ENCODE measurements around the gene TCFL5. TPM values are rescaled to one million over a fixed set of nuclear protein-coding genes. Genes with fewer than 3 reads are reported as not detected.

Gene TCFL5
- total and polyA plus RNA-seq, 7 experiments from 2014 or later: 0.91 to 10.8 (median 7.0) TPM

DNA sequence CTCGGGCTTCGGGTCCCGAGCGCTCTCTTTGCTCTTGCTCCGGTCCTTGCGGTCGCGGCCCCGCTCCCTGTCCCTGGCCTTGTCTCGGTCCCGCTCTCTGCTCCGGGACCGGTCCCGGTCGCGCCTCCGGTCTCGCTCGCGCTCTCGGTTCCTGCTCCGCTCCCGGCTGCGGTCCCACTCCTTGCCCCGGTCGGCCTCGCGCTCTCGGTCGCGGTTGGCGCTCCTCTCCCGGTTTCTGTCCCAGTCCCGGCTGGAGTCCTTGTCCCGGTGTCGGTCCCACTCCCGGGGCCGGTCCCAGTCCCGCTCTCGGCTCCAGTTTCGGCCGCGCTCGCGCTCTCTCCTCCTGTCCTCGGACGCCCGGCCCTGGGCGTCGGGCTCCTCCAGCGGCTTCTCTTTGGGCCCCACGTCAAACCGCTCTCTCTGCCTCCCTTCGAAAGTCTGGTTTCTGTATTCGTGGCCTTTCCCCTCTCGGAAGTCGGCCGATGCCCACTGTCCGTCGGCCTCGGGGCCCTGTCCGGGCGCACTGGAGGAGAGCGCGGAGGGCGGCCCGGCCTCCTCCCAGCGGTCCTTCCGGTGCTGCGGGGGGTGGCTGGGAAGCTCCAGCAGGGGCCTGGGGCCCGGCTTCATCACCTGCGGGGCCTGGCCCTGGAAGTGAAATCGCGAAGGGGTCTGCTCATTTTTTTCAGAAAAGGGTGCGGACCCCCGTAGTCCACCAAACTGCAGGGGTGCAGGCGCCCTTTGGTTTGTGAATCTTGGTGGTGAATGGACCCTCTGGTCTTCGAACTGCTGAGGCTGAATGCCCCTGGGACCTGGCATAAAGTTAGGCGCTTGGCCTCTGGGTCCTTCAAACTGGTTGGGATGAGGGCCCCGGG, 17.9 kb upstream of the TCFL5 start:
- Mint-ChIP-seq H3K36me3 (peaks cover 4 to 12% (median 6%) of the 10 kb centered on the region in 5 donors), H3K27ac (peak overlapping the region in 1 of 9 donors; percentile 58), H3K4me3 (no peak overlapping the region), H3K9me3 (peaks cover 0 to 4% (median 0%) of the 10 kb centered on the region in 11 donors), H3K4me1 (peaks cover 2 to 21% (median 12%) of the 10 kb centered on the region in 7 donors), H3K27me3 (peaks cover 0 to 4% (median 0%) of the 10 kb centered on the region in 5 donors)
- ChIA-PET CTCF (interaction anchor here (0.7 kb wide), 1 partner anchor 28 kb away, joined by 3 read pairs; no protein-coding TSS in a partner anchor), POLR2A (no interaction called here)
- Histone ChIP-seq H3K27ac (ENCODE audit: low read depth, low read length) (no peak overlapping the region), H3K27me3 (ENCODE audit: control insufficient read depth in 2 of 2, insufficient read depth in 2 of 2, low read length in 2 of 2) (no peaks in the 10 kb centered on the region), H3K36me3 (ENCODE audit: control insufficient read depth in 2 of 3, insufficient read depth in 3 of 3, low read length in 3 of 3) (peaks cover 0 to 32% (median 0%) of the 10 kb centered on the region in 3 experiments), H3K4me1 (ENCODE audit: control insufficient read depth in 2 of 2, insufficient read depth in 2 of 2, low read length in 2 of 2) (peaks cover 0 to 4% of the 10 kb centered on the region in 2 donors), H3K9me3 (ENCODE audit: control insufficient read depth in 2 of 3, low read length in 3 of 3) (no peaks in the 10 kb centered on the region), H3K4me3 (ENCODE audit: low read length) (no peak overlapping the region)
- DNase-seq (no peak), ATAC-seq (no peak)
- intact Hi-C loops (cut with micrococcal nuclease): no loop called here

DNA sequence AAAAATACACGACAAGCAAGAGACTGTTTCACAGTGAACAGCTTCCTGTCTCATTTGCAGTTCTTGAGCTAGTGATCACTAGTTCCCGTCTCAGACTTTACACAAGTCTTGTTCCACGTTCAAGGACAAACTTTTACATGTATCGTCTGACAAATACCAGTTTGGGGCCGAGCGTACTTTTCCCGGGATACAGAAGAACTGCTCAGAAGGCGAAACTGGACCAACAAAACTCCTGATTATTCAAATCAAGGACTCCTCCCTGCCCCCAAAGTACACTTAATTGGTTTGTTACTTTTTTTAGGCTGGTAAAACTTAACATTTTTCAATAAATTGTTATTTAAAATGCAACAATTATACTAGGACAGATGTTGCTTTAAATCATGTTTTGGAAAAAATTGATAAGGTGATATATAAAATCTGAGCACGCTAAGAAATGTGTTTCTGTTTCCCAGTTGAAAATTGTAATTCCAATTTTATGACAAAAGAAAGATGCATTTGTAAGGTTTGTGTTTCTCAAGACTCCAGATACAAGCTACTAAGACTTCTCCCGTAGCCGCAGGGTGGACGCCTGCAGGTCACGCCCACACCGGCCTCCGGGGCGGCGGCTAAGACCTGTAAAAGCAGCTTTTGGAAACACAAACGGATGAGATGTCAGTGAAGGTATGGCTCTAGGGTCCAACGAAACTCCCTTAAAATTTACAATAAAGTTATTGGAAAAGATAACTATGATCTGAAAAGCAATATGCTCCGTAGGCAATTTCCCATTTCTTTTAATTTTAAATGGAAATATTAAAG, 16.8 kb upstream of the TCFL5 start:
- Mint-ChIP-seq H3K9me3 (peaks cover 0 to 6% (median 0%) of the 10 kb centered on the region in 11 donors), H3K4me3 (no peak overlapping the region), H3K4me1 (peaks cover 4 to 32% (median 23%) of the 10 kb centered on the region in 7 donors), H3K36me3 (peaks cover 4 to 12% (median 6%) of the 10 kb centered on the region in 5 donors), H3K27ac (peak overlapping the region in 4 of 9 donors; percentile 31 to 45 (median 37)), H3K27me3 (peaks cover 0 to 4% (median 0%) of the 10 kb centered on the region in 5 donors)
- Histone ChIP-seq H3K4me1 (ENCODE audit: control insufficient read depth in 2 of 2, insufficient read depth in 2 of 2, low read length in 2 of 2) (peaks cover 0 to 6% of the 10 kb centered on the region in 2 donors), H3K4me3 (ENCODE audit: low read length) (no peak overlapping the region), H3K36me3 (ENCODE audit: control insufficient read depth in 2 of 3, insufficient read depth in 3 of 3, low read length in 3 of 3) (peaks cover 0 to 32% (median 0%) of the 10 kb centered on the region in 3 experiments), H3K27me3 (ENCODE audit: control insufficient read depth in 2 of 2, insufficient read depth in 2 of 2, low read length in 2 of 2) (no peaks in the 10 kb centered on the region), H3K9me3 (ENCODE audit: control insufficient read depth in 2 of 3, low read length in 3 of 3) (no peaks in the 10 kb centered on the region), H3K27ac (ENCODE audit: low read depth, low read length) (no peak overlapping the region)
- no peak for ATAC-seq
- intact Hi-C loops (cut with micrococcal nuclease): no loop called here
- ChIA-PET POLR2A (no interaction called here), CTCF (interaction anchor here (0.7 kb wide), 1 partner anchor 29 kb away, joined by 3 read pairs; no protein-coding TSS in a partner anchor)
- DNase-seq: no peak

DNA sequence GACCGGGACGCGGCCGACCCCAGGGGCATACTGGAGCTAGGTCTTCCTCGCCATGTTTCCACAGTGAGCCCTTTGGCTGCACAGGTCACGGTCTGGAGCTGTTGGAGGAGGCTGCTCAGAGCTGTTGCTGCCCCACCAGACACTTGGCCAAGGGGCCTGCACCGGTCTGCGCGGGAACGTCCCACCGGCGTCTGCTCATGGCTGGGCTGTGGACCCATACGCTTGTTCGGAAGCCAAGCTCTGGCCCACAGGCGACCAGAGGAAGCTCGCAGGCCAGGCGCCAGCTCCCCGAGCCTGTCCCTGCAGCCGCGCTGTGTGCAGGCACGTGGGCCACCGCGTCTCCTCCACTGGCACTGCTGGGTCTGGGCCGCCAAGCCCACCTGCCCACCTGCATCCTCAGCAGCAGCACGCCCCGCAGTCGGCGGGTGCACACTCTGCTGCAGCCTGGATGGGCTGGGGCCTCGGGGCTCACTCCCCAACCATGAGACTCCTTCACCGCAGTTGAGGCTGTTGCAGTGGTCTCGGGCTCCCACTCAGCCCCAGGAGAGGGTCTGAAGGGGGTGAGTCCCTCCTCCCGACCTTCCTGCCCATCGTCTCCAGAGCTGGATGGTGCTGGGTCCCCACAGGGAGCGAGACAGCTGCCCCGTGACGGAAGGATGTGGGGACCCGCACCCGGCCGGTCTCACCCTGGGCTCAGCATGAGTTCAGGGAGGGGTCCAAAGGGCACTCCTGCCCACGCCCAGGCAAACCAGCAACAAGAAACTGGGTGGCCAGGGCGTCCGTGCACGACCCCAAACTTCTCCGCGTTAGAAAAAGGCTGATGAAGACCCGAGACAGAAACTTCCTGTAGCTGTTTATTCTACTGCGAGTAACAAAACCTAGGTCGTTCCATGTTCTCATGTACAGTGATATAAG, 15.5 kb upstream of the TCFL5 start:
- H3K4me3 ChIP-seq (ENCODE audit: low read length): no peak overlapping the region
- peak overlapping the region in 5 of 9 donors; percentile 17 to 68 (median 31) for H3K27ac Mint-ChIP-seq
- intact Hi-C loops (cut with micrococcal nuclease): no loop called here
- peaks cover 0 to 6% of the 10 kb centered on the region in 2 donors for H3K4me1 ChIP-seq (ENCODE audit: control insufficient read depth in 2 of 2, insufficient read depth in 2 of 2, low read length in 2 of 2)
- no peak overlapping the region for H3K27ac ChIP-seq (ENCODE audit: low read depth, low read length)
- H3K9me3 Mint-ChIP-seq: peaks cover 0 to 7% (median 0%) of the 10 kb centered on the region in 11 donors
- H3K9me3 ChIP-seq (ENCODE audit: control insufficient read depth in 2 of 3, low read length in 3 of 3): no peaks in the 10 kb centered on the region
- H3K36me3 Mint-ChIP-seq: peaks cover 4 to 12% (median 6%) of the 10 kb centered on the region in 5 donors
- H3K27me3 ChIP-seq (ENCODE audit: control insufficient read depth in 2 of 2, insufficient read depth in 2 of 2, low read length in 2 of 2): no peaks in the 10 kb centered on the region
- ChIA-PET CTCF (interaction anchor here (1.0 to 1.4 kb wide), 2 partner anchors 10 to 23 kb away, joined by 3 to 4 read pairs; no protein-coding TSS in a partner anchor), POLR2A (interaction anchor here (0.9 kb wide), 1 partner anchor 14 kb away, joined by 4 read pairs; no protein-coding TSS in a partner anchor)
- ATAC-seq (no peak), DNase-seq (no peak)
- H3K36me3 ChIP-seq (ENCODE audit: control insufficient read depth in 2 of 3, insufficient read depth in 3 of 3, low read length in 3 of 3): peaks cover 0 to 29% (median 0%) of the 10 kb centered on the region in 3 experiments
- peak overlapping the region in 5 of 10 donors; percentile 16 to 54 (median 36) for H3K4me3 Mint-ChIP-seq
- peaks cover 0 to 4% (median 0%) of the 10 kb centered on the region in 5 donors for H3K27me3 Mint-ChIP-seq
- peaks cover 7 to 39% (median 25%) of the 10 kb centered on the region in 7 donors for H3K4me1 Mint-ChIP-seq

DNA sequence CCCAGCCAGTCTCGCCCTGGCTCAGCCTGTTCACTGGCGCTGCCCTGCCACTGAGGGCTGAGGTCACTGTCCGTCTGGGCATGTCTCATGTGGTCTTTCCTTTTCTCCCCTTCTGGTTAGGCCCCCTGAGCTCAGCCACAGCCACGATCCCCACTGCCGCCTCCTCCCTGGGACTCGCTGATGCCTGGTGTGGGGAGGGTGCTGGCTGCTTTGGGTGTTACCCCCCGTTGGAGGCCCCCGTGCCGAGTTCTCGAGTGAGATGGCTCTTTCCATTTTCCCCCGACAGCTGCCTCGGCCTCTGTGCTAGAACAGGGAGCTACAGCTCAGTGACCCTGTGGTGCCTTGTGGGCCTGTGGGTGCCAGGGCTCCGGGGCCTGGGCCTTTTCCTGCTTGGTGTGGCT, 14.9 kb upstream of the TCFL5 start:
- Histone ChIP-seq H3K27me3 (ENCODE audit: control insufficient read depth in 2 of 2, insufficient read depth in 2 of 2, low read length in 2 of 2) (no peaks in the 10 kb centered on the region), H3K4me1 (ENCODE audit: control insufficient read depth in 2 of 2, insufficient read depth in 2 of 2, low read length in 2 of 2) (peaks cover 0 to 6% of the 10 kb centered on the region in 2 donors), H3K4me3 (ENCODE audit: low read length) (no peak overlapping the region), H3K9me3 (ENCODE audit: control insufficient read depth in 2 of 3, low read length in 3 of 3) (no peaks in the 10 kb centered on the region), H3K27ac (ENCODE audit: low read depth, low read length) (no peak overlapping the region), H3K36me3 (ENCODE audit: control insufficient read depth in 2 of 3, insufficient read depth in 3 of 3, low read length in 3 of 3) (peaks cover 0 to 22% (median 0%) of the 10 kb centered on the region in 3 experiments)
- Mint-ChIP-seq H3K36me3 (peaks cover 2 to 7% (median 4%) of the 10 kb centered on the region in 5 donors), H3K4me3 (peak overlapping the region in 3 of 10 donors; percentile 17 to 55 (median 40)), H3K4me1 (peaks cover 7 to 39% (median 25%) of the 10 kb centered on the region in 7 donors), H3K27ac (peak overlapping the region in 3 of 9 donors; percentile 39 to 68 (median 51)), H3K9me3 (peaks cover 0 to 7% (median 0%) of the 10 kb centered on the region in 11 donors), H3K27me3 (peaks cover 0 to 4% (median 0%) of the 10 kb centered on the region in 5 donors)
- POLR2A ChIA-PET: no interaction called here
- ATAC-seq: no peak
- no peak for DNase-seq
- intact Hi-C loops (cut with micrococcal nuclease): no loop called here
- CTCF ChIA-PET: interaction anchor here (1.0 to 1.4 kb wide), 2 partner anchors 11 to 24 kb away, joined by 3 to 4 read pairs; no protein-coding TSS in a partner anchor

DNA sequence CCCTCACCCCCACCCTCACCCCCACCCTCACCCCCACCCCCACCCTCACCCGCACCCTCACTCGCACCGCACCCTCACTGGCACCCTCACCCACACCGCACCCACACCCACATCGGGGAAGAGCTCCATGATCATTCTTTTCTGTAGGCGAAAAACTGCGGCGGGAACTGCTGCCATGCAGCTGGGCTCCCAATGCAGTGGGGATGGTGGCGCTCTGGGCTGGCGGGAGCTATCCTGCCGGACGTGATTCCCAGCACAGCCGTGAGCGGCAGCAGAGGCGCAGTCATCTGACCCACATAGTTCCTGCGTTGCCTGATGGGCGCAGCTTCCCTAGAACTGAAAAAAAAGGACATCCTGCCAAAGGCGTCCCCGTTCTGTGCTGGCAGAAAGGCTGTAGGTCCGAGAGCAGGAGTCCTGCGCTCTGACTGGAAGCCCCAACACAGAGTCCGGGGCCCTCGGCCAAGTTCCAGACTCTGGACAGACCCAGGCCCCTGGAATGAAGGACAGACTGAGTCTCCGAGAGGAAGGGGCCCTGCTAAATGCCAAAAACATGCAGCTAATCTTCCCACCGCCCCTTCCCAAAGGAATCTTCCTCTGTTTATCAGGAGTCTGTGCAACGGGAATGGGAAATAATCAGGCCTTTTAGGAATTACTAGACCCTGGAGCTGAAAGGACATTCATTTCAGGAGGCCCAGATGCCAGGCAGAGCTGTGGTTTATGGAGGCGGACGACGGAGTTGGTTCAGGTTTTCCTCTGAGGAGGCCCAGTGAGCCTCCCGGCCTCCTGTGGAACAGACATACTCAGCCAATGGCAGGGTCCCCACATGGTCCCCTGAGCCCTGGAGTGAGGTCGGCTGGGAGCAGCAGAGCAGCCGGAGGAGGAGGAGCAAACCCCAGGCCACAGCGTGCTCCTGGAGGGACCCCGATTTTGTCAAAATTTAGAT, 14.1 kb upstream of the TCFL5 start:
- DNase-seq (no peak), ATAC-seq (no peak)
- no peak overlapping the region for H3K27ac ChIP-seq (ENCODE audit: low read depth, low read length)
- CTCF ChIA-PET: interaction anchor here (0.7 to 1.4 kb wide), 4 partner anchors 9 to 39 kb away, joined by 3 to 4 read pairs (median 4); partner anchors contain the start of gene TCFL5
- intact Hi-C loops (cut with micrococcal nuclease): no loop called here
- peak overlapping the region in 6 of 10 donors; percentile 13 to 51 (median 42) for H3K4me3 Mint-ChIP-seq
- peaks cover 7 to 39% (median 25%) of the 10 kb centered on the region in 7 donors for H3K4me1 Mint-ChIP-seq
- POLR2A ChIA-PET: interaction anchor here (0.6 to 1.5 kb wide), 5 partner anchors 10 to 468 kb away, joined by 3 to 6 read pairs (median 4); no protein-coding TSS in a partner anchor
- H3K4me3 ChIP-seq (ENCODE audit: low read length): no peak overlapping the region
- H3K27me3 ChIP-seq (ENCODE audit: control insufficient read depth in 2 of 2, insufficient read depth in 2 of 2, low read length in 2 of 2): no peaks in the 10 kb centered on the region
- peaks cover 0 to 14% (median 0%) of the 10 kb centered on the region in 3 experiments for H3K36me3 ChIP-seq (ENCODE audit: control insufficient read depth in 2 of 3, insufficient read depth in 3 of 3, low read length in 3 of 3)
- peaks cover 0 to 7% (median 0%) of the 10 kb centered on the region in 11 donors for H3K9me3 Mint-ChIP-seq
- peaks cover 0 to 5% (median 0%) of the 10 kb centered on the region in 5 donors for H3K36me3 Mint-ChIP-seq
- peaks cover 0 to 4% (median 0%) of the 10 kb centered on the region in 5 donors for H3K27me3 Mint-ChIP-seq
- H3K4me1 ChIP-seq (ENCODE audit: control insufficient read depth in 2 of 2, insufficient read depth in 2 of 2, low read length in 2 of 2): peaks cover 0 to 6% of the 10 kb centered on the region in 2 donors
- peak overlapping the region in 7 of 9 donors; percentile 26 to 85 (median 51) for H3K27ac Mint-ChIP-seq
- H3K9me3 ChIP-seq (ENCODE audit: control insufficient read depth in 2 of 3, low read length in 3 of 3): no peaks in the 10 kb centered on the region
